Stimulated activated CD8-positive, alpha-beta memory T cell treated with anti-CD3 and anti-CD28 coated beads, Interleukin-15, amount 100 ng/mL, for 4 hours (primary cell): ENCODE results near the gene CACNA2D3.

Source experiments
- DNase-seq, 2 donors: peaks; one replicate each; pipeline ENCODE4 v3.0.0-alpha.2; 2020; ENCODE audit warnings: low read depth in 2 of 2

Gene CACNA2D3

GRCh38 chr3:55006244-55006676 lies 883.9 kb downstream of the CACNA2D3 start:
- no peak for DNase-seq

- DNase-seq: no peak
Observed at GRCh38 chr3:55007971-55008370, 885.6 kb downstream of the CACNA2D3 start.

GRCh38 chr3:55009372-55009771 lies 887.0 kb downstream of the CACNA2D3 start:
- no peak for DNase-seq

- no peak for DNase-seq
Observed at GRCh38 chr3:55012091-55012490, 889.7 kb downstream of the CACNA2D3 start.

GRCh38 chr3:55013145-55013925 lies 891.0 kb downstream of the CACNA2D3 start:
- DNase-seq: no peak

- no peak for DNase-seq
Observed at GRCh38 chr3:55014081-55014480, 891.7 kb downstream of the CACNA2D3 start.

- DNase-seq: no peak
Observed at GRCh38 chr3:55014906-55015305, 892.6 kb downstream of the CACNA2D3 start.

GRCh38 chr3:55017876-55018275 lies 895.5 kb downstream of the CACNA2D3 start:
- DNase-seq: no peak

- DNase-seq: no peak
Observed at GRCh38 chr3:55030938-55031337, 908.6 kb downstream of the CACNA2D3 start.

- DNase-seq: no peak
Observed at GRCh38 chr3:55036883-55037577, 914.7 kb downstream of the CACNA2D3 start.

- DNase-seq: no peak
Observed at GRCh38 chr3:55042591-55042990, 920.2 kb downstream of the CACNA2D3 start.

- no peak for DNase-seq
Observed at GRCh38 chr3:55044486-55044885, 922.1 kb downstream of the CACNA2D3 start.

- no peak for DNase-seq
Observed at GRCh38 chr3:55059027-55059629, 936.8 kb downstream of the CACNA2D3 start.

GRCh38 chr3:55060896-55061719 lies 938.8 kb downstream of the CACNA2D3 start:
- no peak for DNase-seq

GRCh38 chr3:55061720-55062034 lies 939.3 kb downstream of the CACNA2D3 start:
- no peak for DNase-seq

GRCh38 chr3:55064164-55064563 lies 941.8 kb downstream of the CACNA2D3 start:
- no peak for DNase-seq

- no peak for DNase-seq
Observed at GRCh38 chr3:55065331-55065730, 943.0 kb downstream of the CACNA2D3 start.

- no peak for DNase-seq
Observed at GRCh38 chr3:55066551-55067047, 944.2 kb downstream of the CACNA2D3 start.

GRCh38 chr3:55069950-55070349 lies 947.6 kb downstream of the CACNA2D3 start:
- no peak for DNase-seq

GRCh38 chr3:55074796-55075195 lies 952.4 kb downstream of the CACNA2D3 start:
- DNase-seq: no peak

- no peak for DNase-seq
Observed at GRCh38 chr3:55075846-55076245, 953.5 kb downstream of the CACNA2D3 start.

- no peak for DNase-seq
Observed at GRCh38 chr3:55077726-55078125, 955.4 kb downstream of the CACNA2D3 start.
